HG02678 (cell line): ENCODE results near the gene TVP23A.
"Not testable (repeated sequence)": the region's sequence is repeated elsewhere in the genome, so short reads cannot be mapped to it uniquely, and the experiment has no call there.

Source experiments
- ATAC-seq: cut with Tn5 transposase; IDR thresholded peaks from one replicate; pipeline ENCODE4 v1.9.1; 2021; ENCODE audit warnings: mild to moderate bottlenecking, moderate library complexity; ENCODE audit not compliant: unreplicated experiment

The TVP23A gene

GRCh38 chr16:10806698-10807097 is 11.9 kb downstream of the TVP23A start:
- no peak for ATAC-seq

GRCh38 chr16:10805334-10805733 is 13.3 kb downstream of the TVP23A start:
- no peak for ATAC-seq

GRCh38 chr16:10799736-10800135 is 18.9 kb downstream of the TVP23A start:
- ATAC-seq, result no peak

GRCh38 chr16:10791048-10791447 is 27.5 kb downstream of the TVP23A start:
- no peak for ATAC-seq

GRCh38 chr16:10788630-10789029 is 30.0 kb downstream of the TVP23A start:
- not testable (repeated sequence) for ATAC-seq

- no peak for ATAC-seq
Observed at GRCh38 chr16:10787304-10787703, 31.3 kb downstream of the TVP23A start.

GRCh38 chr16:10782628-10783027 is 36.0 kb downstream of the TVP23A start:
- ATAC-seq, result no peak

GRCh38 chr16:10780628-10781027 is 38.0 kb downstream of the TVP23A start:
- no peak for ATAC-seq

- not testable (repeated sequence) for ATAC-seq
Observed at GRCh38 chr16:10779908-10780307, 38.7 kb downstream of the TVP23A start.

GRCh38 chr16:10777356-10777755 is 41.2 kb downstream of the TVP23A start:
- no peak for ATAC-seq

GRCh38 chr16:10776923-10777322 is 41.7 kb downstream of the TVP23A start:
- not testable (repeated sequence) for ATAC-seq

GRCh38 chr16:10776280-10776679 is 42.3 kb downstream of the TVP23A start:
- peak; percentile 82 for ATAC-seq

GRCh38 chr16:10770907-10771306 is 47.7 kb downstream of the TVP23A start:
- no peak for ATAC-seq

- no peak for ATAC-seq
Observed at GRCh38 chr16:10769381-10769780, 49.2 kb downstream of the TVP23A start.

- ATAC-seq, result no peak
Observed at GRCh38 chr16:10767127-10767526, 51.5 kb downstream of the TVP23A start.

- ATAC-seq, result peak; percentile 77
Observed at GRCh38 chr16:10765772-10766171, 52.8 kb downstream of the TVP23A start.

GRCh38 chr16:10763456-10763855 is 55.1 kb downstream of the TVP23A start:
- ATAC-seq, result no peak

- ATAC-seq, result no peak
Observed at GRCh38 chr16:10762336-10763016, 56.1 kb downstream of the TVP23A start.

- no peak for ATAC-seq
Observed at GRCh38 chr16:10761373-10761772, 57.2 kb downstream of the TVP23A start.

GRCh38 chr16:10760858-10761257 is 57.7 kb downstream of the TVP23A start:
- ATAC-seq, result no peak

- no peak for ATAC-seq
Observed at GRCh38 chr16:10756574-10756973, 62.0 kb downstream of the TVP23A start.

- no peak for ATAC-seq
Observed at GRCh38 chr16:10754941-10755340, 63.7 kb downstream of the TVP23A start.

GRCh38 chr16:10753670-10754069 is 64.9 kb downstream of the TVP23A start:
- ATAC-seq, result no peak
